IPS DF 6.9 (cell line): Measurements from ENCODE around the gene FCHO2.
"Not testable (repeated sequence)": the region's sequence is repeated elsewhere in the genome, so short reads cannot be mapped to it uniquely, and the experiment has no call there.

ENCODE experiments used
- DNase-seq: peaks from one replicate; pipeline ENCODE4 v3.0.0-alpha.2; 2013; ENCODE audit warnings: low read depth, low spot score
- H3K27ac ChIP-seq: one replicate; pipeline ENCODE4 v1.5.1; 2013; ENCODE audit warnings: low read length, control low read depth
- H3K27me3 ChIP-seq: 2 replicates; pipeline ENCODE4 v1.6.1; 2013; ENCODE audit warnings: mild to moderate bottlenecking, low read length; ENCODE audit not compliant: control insufficient read depth, insufficient read depth
- H3K36me3 ChIP-seq: 2 replicates; pipeline ENCODE4 v1.6.1; 2013; ENCODE audit warnings: low read length; ENCODE audit not compliant: control insufficient read depth, insufficient read depth
- H3K4me1 ChIP-seq: 2 replicates; pipeline ENCODE4 v1.6.1; 2013; ENCODE audit warnings: low read length; ENCODE audit not compliant: control insufficient read depth, insufficient read depth
- H3K4me3 ChIP-seq: 2 replicates; pipeline ENCODE4 v1.5.1; 2013; ENCODE audit warnings: mild to moderate bottlenecking, low read length
- H3K9me3 ChIP-seq: 2 replicates; pipeline ENCODE4 v1.6.1; 2013; ENCODE audit warnings: low read length, inconsistent platforms; ENCODE audit not compliant: control insufficient read depth, insufficient read depth
- WGBS: extraction: QIAGEN DNeasy Blood & Tissue Kit; methylation state at CpG from one replicate; pipeline ENCODE4 v1.1.7; 2013; ENCODE audit warnings: mixed read lengths, missing lambda C conversion rate; ENCODE audit not compliant: insufficient read length, insufficient coverage; 5-methylcytosine and 5-hydroxymethylcytosine counted together

The FCHO2 gene

GRCh38 chr5:72934953-72935725 is 20.7 kb upstream of the FCHO2 start:
- WGBS, result no CpG with 5 or more reads among the region's 32 CpGs
- not testable (repeated sequence) for H3K36me3 ChIP-seq, DNase-seq, H3K27ac ChIP-seq, H3K4me1 ChIP-seq, H3K4me3 ChIP-seq, H3K9me3 ChIP-seq, H3K27me3 ChIP-seq

- Histone ChIP-seq H3K27ac (no peak overlapping the region), H3K9me3 (no peaks in the 10 kb centered on the region), H3K36me3 (no peaks in the 10 kb centered on the region), H3K4me3 (no peak overlapping the region), H3K4me1 (no peaks in the 10 kb centered on the region), H3K27me3 (no peaks in the 10 kb centered on the region)
- no CpG with 5 or more reads among the region's 4 CpGs for WGBS
- no peak for DNase-seq
These were observed 18.9 kb upstream of the FCHO2 start for GRCh38 chr5:72936893-72937292.

GRCh38 chr5:72937517-72938061 is 18.3 kb upstream of the FCHO2 start:
- H3K4me1 ChIP-seq, result no peaks in the 10 kb centered on the region
- no peaks in the 10 kb centered on the region for H3K36me3 ChIP-seq
- no peaks in the 10 kb centered on the region for H3K9me3 ChIP-seq
- DNase-seq, result no peak
- H3K27ac ChIP-seq, result no peak overlapping the region
- no CpG with 5 or more reads among the region's 3 CpGs for WGBS
- no peak overlapping the region for H3K4me3 ChIP-seq
- no peaks in the 10 kb centered on the region for H3K27me3 ChIP-seq

- Histone ChIP-seq H3K27ac (no peak overlapping the region), H3K36me3 (no peaks in the 10 kb centered on the region), H3K27me3 (no peaks in the 10 kb centered on the region), H3K4me3 (no peak overlapping the region), H3K9me3 (no peaks in the 10 kb centered on the region), H3K4me1 (no peaks in the 10 kb centered on the region)
- no peak for DNase-seq
- no CpG with 5 or more reads among the region's 1 CpG for WGBS
These were observed 17.6 kb upstream of the FCHO2 start for GRCh38 chr5:72938206-72938605.

GRCh38 chr5:72940082-72940481 is 15.8 kb upstream of the FCHO2 start:
- no peaks in the 10 kb centered on the region for H3K9me3 ChIP-seq
- no peaks in the 10 kb centered on the region for H3K36me3 ChIP-seq
- no CpG with 5 or more reads among the region's 4 CpGs for WGBS
- no peak overlapping the region for H3K4me3 ChIP-seq
- H3K4me1 ChIP-seq, result no peaks in the 10 kb centered on the region
- no peaks in the 10 kb centered on the region for H3K27me3 ChIP-seq
- no peak for DNase-seq
- no peak overlapping the region for H3K27ac ChIP-seq

GRCh38 chr5:72943307-72943706 is 12.5 kb upstream of the FCHO2 start:
- H3K9me3 ChIP-seq, result no peaks in the 10 kb centered on the region

GRCh38 chr5:72947498-72947897 is 8.3 kb upstream of the FCHO2 start:
- Histone ChIP-seq H3K27ac (no peak overlapping the region), H3K9me3 (no peaks in the 10 kb centered on the region), H3K27me3 (no peaks in the 10 kb centered on the region), H3K4me3 (no peak overlapping the region), H3K4me1 (no peaks in the 10 kb centered on the region), H3K36me3 (no peaks in the 10 kb centered on the region)
- DNase-seq, result no peak

More at GRCh38 chr5:72943307-72943706, 12.5 kb upstream of the FCHO2 start:
- H3K27ac ChIP-seq, result no peak overlapping the region
- no peak overlapping the region for H3K4me3 ChIP-seq
- H3K27me3 ChIP-seq, result no peaks in the 10 kb centered on the region
- no peaks in the 10 kb centered on the region for H3K4me1 ChIP-seq
- no peaks in the 10 kb centered on the region for H3K36me3 ChIP-seq
- DNase-seq, result no peak

- DNase-seq, result no peak
These were observed 6.4 kb upstream of the FCHO2 start for GRCh38 chr5:72949481-72949880.

GRCh38 chr5:72951671-72952468 is 4.0 kb upstream of the FCHO2 start:
- H3K4me1 ChIP-seq, result peaks cover 2% of the 10 kb centered on the region; the same call in 1 of the 2 replicates
- H3K36me3 ChIP-seq, result no peaks in the 10 kb centered on the region
- H3K27me3 ChIP-seq, result no peaks in the 10 kb centered on the region
- H3K4me3 ChIP-seq, result no peak overlapping the region
- no peak overlapping the region for H3K27ac ChIP-seq
- H3K9me3 ChIP-seq, result no peaks in the 10 kb centered on the region
- DNase-seq, result no peak
- no CpG with 5 or more reads among the region's 7 CpGs for WGBS

More at GRCh38 chr5:72949481-72949880, 6.4 kb upstream of the FCHO2 start:
- Histone ChIP-seq H3K27ac (no peak overlapping the region), H3K36me3 (no peaks in the 10 kb centered on the region), H3K27me3 (no peaks in the 10 kb centered on the region), H3K4me3 (no peak overlapping the region), H3K4me1 (peaks cover 2% of the 10 kb centered on the region; the same call in 1 of the 2 replicates), H3K9me3 (no peaks in the 10 kb centered on the region)

GRCh38 chr5:72954389-72954788 is 1.5 kb upstream of the FCHO2 start:
- DNase-seq, result no peak
- no peaks in the 10 kb centered on the region for H3K27me3 ChIP-seq
- H3K9me3 ChIP-seq, result no peaks in the 10 kb centered on the region
- H3K4me1 ChIP-seq, result peaks cover 2% of the 10 kb centered on the region; the same call in 1 of the 2 replicates
- H3K36me3 ChIP-seq, result no peaks in the 10 kb centered on the region
- no peak overlapping the region for H3K27ac ChIP-seq
- no CpG with 5 or more reads among the region's 7 CpGs for WGBS
- no peak overlapping the region for H3K4me3 ChIP-seq
